Activated CD4-positive, alpha-beta T cell treated with anti-CD3 and anti-CD28 coated beads, Interleukin-2, amount 10 ng/mL, durations not matched to agents 24 days and 14 days (primary cell): Measurements from ENCODE around the gene FAS. TPM values are rescaled to one million over a fixed set of nuclear protein-coding genes. Genes with fewer than 3 reads are reported as not detected.

ENCODE experiments used
- DNase-seq: peaks from one replicate; pipeline ENCODE4 v3.0.0; 2022
- H3K27ac Mint-ChIP-seq: one replicate; pipeline ENCODE4 v1.8.0; 2022; ENCODE audit warnings: mild to moderate bottlenecking, mixed read lengths
- H3K27me3 Mint-ChIP-seq: one replicate; pipeline ENCODE4 v1.8.0; 2022; ENCODE audit warnings: mixed read lengths
- H3K36me3 Mint-ChIP-seq: one replicate; pipeline ENCODE4 v1.8.0; 2022; ENCODE audit warnings: low read depth, mild to moderate bottlenecking, mixed read lengths
- H3K4me1 Mint-ChIP-seq: one replicate; pipeline ENCODE4 v1.8.0; 2021; ENCODE audit warnings: mixed read lengths
- H3K4me3 Mint-ChIP-seq: one replicate; pipeline ENCODE4 v1.8.0; 2022; ENCODE audit warnings: mild to moderate bottlenecking, moderate library complexity, mixed read lengths
- H3K9me3 Mint-ChIP-seq: one replicate; pipeline ENCODE4 v1.8.0; 2021; ENCODE audit warnings: mixed read lengths
- intact Hi-C: fragments of 100-400 bp; cut with micrococcal nuclease; formaldehyde crosslinking; loops from one replicate; pipeline ENCODE4 v1.15.1; 2023
- total RNA-seq: library from RNA; stranded (reverse); gene quantifications from 2 replicates; pipeline ENCODE4 v1.2.3, GENCODE V29; 2022

FAS gene
- total RNA-seq, 1 donor from 2014 or later, result 31.1 TPM

GRCh38 chr10:88991161-88991898 lies 732 bp downstream of the FAS start:
- Mint-ChIP-seq H3K4me3 (peak overlapping the region; percentile 96), H3K4me1 (peaks cover 62% of the 10 kb centered on the region), H3K27me3 (no peaks in the 10 kb centered on the region), H3K9me3 (peaks cover 3% of the 10 kb centered on the region), H3K36me3 (peaks cover 19% of the 10 kb centered on the region), H3K27ac (peak overlapping the region; percentile 97)
- peak; percentile 90 for DNase-seq
- intact Hi-C loops, result loop anchor here (1.0 to 5.0 kb wide), 8 partner anchors 10 to 199 kb away; partner anchors contain the start of gene STAMBPL1

GRCh38 chr10:88991899-88992320 lies 1.3 kb downstream of the FAS start:
- no peaks in the 10 kb centered on the region for H3K9me3 Mint-ChIP-seq
- H3K36me3 Mint-ChIP-seq, result peaks cover 16% of the 10 kb centered on the region
- intact Hi-C loops, result loop anchor here (1.0 to 5.0 kb wide), 8 partner anchors 9 to 200 kb away; partner anchors contain the start of gene STAMBPL1
- peaks cover 63% of the 10 kb centered on the region for H3K4me1 Mint-ChIP-seq
- H3K4me3 Mint-ChIP-seq, result peak overlapping the region; percentile 96
- DNase-seq, result no peak
- H3K27ac Mint-ChIP-seq, result peak overlapping the region; percentile 97
- no peaks in the 10 kb centered on the region for H3K27me3 Mint-ChIP-seq

- H3K36me3 Mint-ChIP-seq, result peaks cover 13% of the 10 kb centered on the region
- peaks cover 61% of the 10 kb centered on the region for H3K4me1 Mint-ChIP-seq
- peak overlapping the region; percentile 84 for H3K27ac Mint-ChIP-seq
- intact Hi-C loops, result loop anchor here (5.0 kb wide), 2 partner anchors 156 to 201 kb away; no protein-coding TSS in a partner anchor
- H3K4me3 Mint-ChIP-seq, result peak overlapping the region; percentile 85
- no peak for DNase-seq
- H3K27me3 Mint-ChIP-seq, result no peaks in the 10 kb centered on the region
- no peaks in the 10 kb centered on the region for H3K9me3 Mint-ChIP-seq
Observed at GRCh38 chr10:88992921-88993524, 2.4 kb downstream of the FAS start.

GRCh38 chr10:88994019-88994418 lies 3.4 kb downstream of the FAS start:
- H3K36me3 Mint-ChIP-seq, result peaks cover 15% of the 10 kb centered on the region
- no peaks in the 10 kb centered on the region for H3K27me3 Mint-ChIP-seq
- peak overlapping the region; percentile 29 for H3K27ac Mint-ChIP-seq
- H3K4me3 Mint-ChIP-seq, result peak overlapping the region; percentile 55
- no peak for DNase-seq
- peaks cover 59% of the 10 kb centered on the region for H3K4me1 Mint-ChIP-seq
- no peaks in the 10 kb centered on the region for H3K9me3 Mint-ChIP-seq
- intact Hi-C loops, result loop anchor here (5.0 kb wide), 2 partner anchors 157 to 202 kb away; no protein-coding TSS in a partner anchor

GRCh38 chr10:88995156-88995876 lies 4.7 kb downstream of the FAS start:
- peaks cover 17% of the 10 kb centered on the region for H3K36me3 Mint-ChIP-seq
- H3K4me3 Mint-ChIP-seq, result peak overlapping the region; percentile 58
- H3K4me1 Mint-ChIP-seq, result peaks cover 55% of the 10 kb centered on the region
- intact Hi-C loops, result no loop called here
- peak overlapping the region; percentile 55 for H3K27ac Mint-ChIP-seq
- no peaks in the 10 kb centered on the region for H3K9me3 Mint-ChIP-seq
- DNase-seq, result no peak
- H3K27me3 Mint-ChIP-seq, result no peaks in the 10 kb centered on the region

GRCh38 chr10:88996927-88997326 lies 6.3 kb downstream of the FAS start:
- intact Hi-C loops, result no loop called here
- DNase-seq, result no peak
- Mint-ChIP-seq H3K9me3 (no peaks in the 10 kb centered on the region), H3K4me3 (no peak overlapping the region), H3K27ac (no peak overlapping the region), H3K27me3 (no peaks in the 10 kb centered on the region), H3K36me3 (peaks cover 19% of the 10 kb centered on the region), H3K4me1 (peaks cover 66% of the 10 kb centered on the region)

- no peaks in the 10 kb centered on the region for H3K9me3 Mint-ChIP-seq
- no peaks in the 10 kb centered on the region for H3K27me3 Mint-ChIP-seq
- H3K27ac Mint-ChIP-seq, result no peak overlapping the region
- DNase-seq, result no peak
- no peak overlapping the region for H3K4me3 Mint-ChIP-seq
- H3K36me3 Mint-ChIP-seq, result peaks cover 29% of the 10 kb centered on the region
- intact Hi-C loops, result loop anchor here (10.0 kb wide), 1 partner anchor 415 kb away; the partner anchor contains the start of gene IFIT5
- H3K4me1 Mint-ChIP-seq, result peaks cover 69% of the 10 kb centered on the region
Observed at GRCh38 chr10:88999625-89000024, 9.0 kb downstream of the FAS start.

GRCh38 chr10:89001024-89001728 lies 10.6 kb downstream of the FAS start:
- intact Hi-C loops, result loop anchor here (1.0 to 10.0 kb wide), 3 partner anchors 10 to 414 kb away; partner anchors contain the start of gene IFIT5
- no peaks in the 10 kb centered on the region for H3K27me3 Mint-ChIP-seq
- H3K4me1 Mint-ChIP-seq, result peaks cover 60% of the 10 kb centered on the region
- H3K36me3 Mint-ChIP-seq, result peaks cover 27% of the 10 kb centered on the region
- H3K9me3 Mint-ChIP-seq, result no peaks in the 10 kb centered on the region
- H3K4me3 Mint-ChIP-seq, result peak overlapping the region; percentile 82
- H3K27ac Mint-ChIP-seq, result peak overlapping the region; percentile 91
- peak; percentile 79 for DNase-seq

- DNase-seq, result peak; percentile 69
- Mint-ChIP-seq H3K27me3 (no peaks in the 10 kb centered on the region), H3K9me3 (no peaks in the 10 kb centered on the region), H3K4me1 (peaks cover 56% of the 10 kb centered on the region), H3K36me3 (peaks cover 27% of the 10 kb centered on the region), H3K4me3 (peak overlapping the region; percentile 82), H3K27ac (peak overlapping the region; percentile 91)
- intact Hi-C loops, result loop anchor here (1.0 to 10.0 kb wide), 5 partner anchors 10 to 413 kb away; partner anchors contain the start of gene IFIT5
Observed at GRCh38 chr10:89001729-89002072, 11.1 kb downstream of the FAS start.

- no peaks in the 10 kb centered on the region for H3K27me3 Mint-ChIP-seq
- H3K9me3 Mint-ChIP-seq, result no peaks in the 10 kb centered on the region
- H3K36me3 Mint-ChIP-seq, result peaks cover 31% of the 10 kb centered on the region
- peaks cover 53% of the 10 kb centered on the region for H3K4me1 Mint-ChIP-seq
- no peak for DNase-seq
- H3K4me3 Mint-ChIP-seq, result peak overlapping the region; percentile 82
- intact Hi-C loops, result loop anchor here (2.0 to 10.0 kb wide), 3 partner anchors 102 to 412 kb away; partner anchors contain the start of gene IFIT5
- H3K27ac Mint-ChIP-seq, result peak overlapping the region; percentile 91
Observed at GRCh38 chr10:89002226-89002978, 11.8 kb downstream of the FAS start.

GRCh38 chr10:89003344-89003743 lies 12.7 kb downstream of the FAS start:
- intact Hi-C loops, result loop anchor here (1.0 to 10.0 kb wide), 4 partner anchors 16 to 411 kb away; partner anchors contain the start of gene IFIT5
- H3K27me3 Mint-ChIP-seq, result no peaks in the 10 kb centered on the region
- no peak for DNase-seq
- no peak overlapping the region for H3K4me3 Mint-ChIP-seq
- no peak overlapping the region for H3K27ac Mint-ChIP-seq
- H3K4me1 Mint-ChIP-seq, result peaks cover 55% of the 10 kb centered on the region
- H3K9me3 Mint-ChIP-seq, result no peaks in the 10 kb centered on the region
- H3K36me3 Mint-ChIP-seq, result peaks cover 37% of the 10 kb centered on the region

GRCh38 chr10:89007129-89007893 lies 16.7 kb downstream of the FAS start:
- H3K9me3 Mint-ChIP-seq, result no peaks in the 10 kb centered on the region
- intact Hi-C loops, result loop anchor here (10.0 kb wide), 1 partner anchor 407 kb away; the partner anchor contains the start of gene IFIT5
- H3K4me3 Mint-ChIP-seq, result no peak overlapping the region
- H3K36me3 Mint-ChIP-seq, result peaks cover 64% of the 10 kb centered on the region
- peaks cover 26% of the 10 kb centered on the region for H3K4me1 Mint-ChIP-seq
- H3K27me3 Mint-ChIP-seq, result no peaks in the 10 kb centered on the region
- no peak for DNase-seq
- H3K27ac Mint-ChIP-seq, result peak overlapping the region; percentile 54
